HG02885 (cell line): ENCODE results near the gene ORM1.

Experiments
- ATAC-seq: cut with Tn5 transposase; IDR thresholded peaks from one replicate; pipeline ENCODE4 v1.9.1; 2021; ENCODE audit warnings: mild to moderate bottlenecking; ENCODE audit not compliant: unreplicated experiment, poor library complexity

ORM1 gene

GRCh38 chr9:114357911-114358328, 35.0 kb downstream of the ORM1 start:
- ATAC-seq: no peak

GRCh38 chr9:114359801-114360200, 36.9 kb downstream of the ORM1 start:
- ATAC-seq: no peak

GRCh38 chr9:114361542-114361941, 38.6 kb downstream of the ORM1 start:
- ATAC-seq: no peak

GRCh38 chr9:114362394-114362793, 39.5 kb downstream of the ORM1 start:
- ATAC-seq: no peak

- ATAC-seq: no peak
Observed at GRCh38 chr9:114363424-114363823, 40.5 kb downstream of the ORM1 start.

GRCh38 chr9:114364134-114365041, 41.5 kb downstream of the ORM1 start:
- ATAC-seq: no peak

- no peak for ATAC-seq
Observed at GRCh38 chr9:114365194-114365593, 42.3 kb downstream of the ORM1 start.

- peak; percentile 58 for ATAC-seq
Observed at GRCh38 chr9:114366334-114367128, 43.6 kb downstream of the ORM1 start.

- ATAC-seq: no peak
Observed at GRCh38 chr9:114367366-114367765, 44.5 kb downstream of the ORM1 start.

GRCh38 chr9:114367772-114368569, 45.1 kb downstream of the ORM1 start:
- no peak for ATAC-seq

GRCh38 chr9:114369216-114370130, 46.6 kb downstream of the ORM1 start:
- ATAC-seq: no peak

GRCh38 chr9:114370251-114370967, 47.5 kb downstream of the ORM1 start:
- no peak for ATAC-seq

- ATAC-seq: no peak
Observed at GRCh38 chr9:114370968-114371320, 48.0 kb downstream of the ORM1 start.

- no peak for ATAC-seq
Observed at GRCh38 chr9:114371343-114371944, 48.5 kb downstream of the ORM1 start.

GRCh38 chr9:114371973-114372917, 49.3 kb downstream of the ORM1 start:
- no peak for ATAC-seq

- ATAC-seq: peak; percentile 88
Observed at GRCh38 chr9:114372921-114373448, 50.1 kb downstream of the ORM1 start.
